Measurements from ENCODE around the gene TNIK. TPM values are rescaled to one million over a fixed set of nuclear protein-coding genes. Genes with fewer than 3 reads are reported as not detected.

TNIK gene
- total RNA-seq, 1 donor from 2014 or later = 9.3 TPM

GRCh38 chr3:171086914-171087313 lies 373.3 kb downstream of the TNIK start:
- peaks cover 14% of the 10 kb centered on the region for H3K4me1 Mint-ChIP-seq
- no peaks in the 10 kb centered on the region for H3K36me3 Mint-ChIP-seq
- no peak overlapping the region for H3K4me3 Mint-ChIP-seq
- no peak overlapping the region for H3K27ac Mint-ChIP-seq
- no peaks in the 10 kb centered on the region for H3K9me3 Mint-ChIP-seq
- no peak for DNase-seq (ENCODE audit: low spot score in 2 of 2, unreplicated experiment in 2 of 2)
- H3K27me3 Mint-ChIP-seq (ENCODE audit: low read depth) = no peaks in the 10 kb centered on the region
- TF ChIP-seq, protein P1, sequence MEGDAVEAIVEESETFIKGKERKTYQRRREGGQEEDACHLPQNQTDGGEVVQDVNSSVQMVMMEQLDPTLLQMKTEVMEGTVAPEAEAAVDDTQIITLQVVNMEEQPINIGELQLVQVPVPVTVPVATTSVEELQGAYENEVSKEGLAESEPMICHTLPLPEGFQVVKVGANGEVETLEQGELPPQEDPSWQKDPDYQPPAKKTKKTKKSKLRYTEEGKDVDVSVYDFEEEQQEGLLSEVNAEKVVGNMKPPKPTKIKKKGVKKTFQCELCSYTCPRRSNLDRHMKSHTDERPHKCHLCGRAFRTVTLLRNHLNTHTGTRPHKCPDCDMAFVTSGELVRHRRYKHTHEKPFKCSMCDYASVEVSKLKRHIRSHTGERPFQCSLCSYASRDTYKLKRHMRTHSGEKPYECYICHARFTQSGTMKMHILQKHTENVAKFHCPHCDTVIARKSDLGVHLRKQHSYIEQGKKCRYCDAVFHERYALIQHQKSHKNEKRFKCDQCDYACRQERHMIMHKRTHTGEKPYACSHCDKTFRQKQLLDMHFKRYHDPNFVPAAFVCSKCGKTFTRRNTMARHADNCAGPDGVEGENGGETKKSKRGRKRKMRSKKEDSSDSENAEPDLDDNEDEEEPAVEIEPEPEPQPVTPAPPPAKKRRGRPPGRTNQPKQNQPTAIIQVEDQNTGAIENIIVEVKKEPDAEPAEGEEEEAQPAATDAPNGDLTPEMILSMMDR (IDR thresholded peaks at IDR 0.05; ENCODE audit: unreplicated experiment) = no peak

GRCh38 chr3:171077261-171077660 lies 382.9 kb downstream of the TNIK start:
- H3K4me1 Mint-ChIP-seq = no peaks in the 10 kb centered on the region
- no peaks in the 10 kb centered on the region for H3K27me3 Mint-ChIP-seq (ENCODE audit: low read depth)
- H3K4me3 Mint-ChIP-seq = no peak overlapping the region
- no peak overlapping the region for H3K27ac Mint-ChIP-seq
- no peaks in the 10 kb centered on the region for H3K36me3 Mint-ChIP-seq
- H3K9me3 Mint-ChIP-seq = peaks cover 4% of the 10 kb centered on the region
- DNase-seq (ENCODE audit: low spot score in 2 of 2, unreplicated experiment in 2 of 2) = no peak
- TF ChIP-seq, protein P1 (IDR thresholded peaks at IDR 0.05; ENCODE audit: unreplicated experiment) = no peak

DNA sequence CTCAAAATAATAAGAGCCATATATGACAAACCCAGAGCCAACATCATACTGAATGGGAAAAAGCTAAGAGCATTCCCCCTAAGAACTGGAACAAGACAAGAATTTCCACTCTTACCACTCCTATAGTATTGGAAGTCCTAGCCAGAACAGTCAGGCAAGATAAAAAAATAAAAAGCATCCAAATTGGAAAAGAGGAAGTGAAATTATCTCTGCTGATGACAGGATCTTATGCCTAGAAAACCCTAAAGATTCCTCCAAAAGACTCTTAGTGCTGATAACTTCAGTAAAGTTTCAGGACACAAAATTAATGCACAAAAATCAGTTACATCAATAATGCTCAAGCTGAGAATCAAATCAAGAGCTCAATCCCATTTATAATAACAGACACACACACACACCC lies 387.8 kb downstream of the TNIK start:
- Mint-ChIP-seq H3K4me1 (peaks cover 3% of the 10 kb centered on the region), H3K4me3 (no peak overlapping the region), H3K9me3 (peaks cover 4% of the 10 kb centered on the region), H3K27me3 (ENCODE audit: low read depth) (no peaks in the 10 kb centered on the region), H3K36me3 (no peaks in the 10 kb centered on the region), H3K27ac (no peak overlapping the region)
- TF ChIP-seq, protein P1 (IDR thresholded peaks at IDR 0.05; ENCODE audit: unreplicated experiment) = no peak
- no peak for DNase-seq (ENCODE audit: low spot score in 2 of 2, unreplicated experiment in 2 of 2)

DNA sequence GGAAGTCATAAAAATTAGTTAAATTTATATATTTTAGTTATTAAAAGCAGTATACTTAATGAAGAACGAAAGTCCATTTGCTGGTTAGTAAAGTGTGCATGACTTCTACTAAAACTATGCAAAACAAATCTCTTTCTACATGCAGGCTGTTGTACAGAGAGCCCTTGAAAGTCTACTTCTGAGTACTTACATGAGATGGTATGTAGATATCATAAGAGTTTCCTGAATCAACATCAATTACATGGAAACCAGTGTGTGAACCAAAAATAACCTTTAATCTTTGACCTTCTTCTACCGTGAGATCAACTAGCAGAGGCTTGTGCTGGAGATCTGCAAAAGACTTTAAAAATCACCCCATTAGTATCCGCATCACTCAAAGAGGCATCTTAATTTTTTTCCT lies 391.5 kb downstream of the TNIK start:
- Mint-ChIP-seq H3K4me3 (no peak overlapping the region), H3K27ac (no peak overlapping the region), H3K9me3 (peaks cover 4% of the 10 kb centered on the region), H3K36me3 (no peaks in the 10 kb centered on the region), H3K27me3 (ENCODE audit: low read depth) (no peaks in the 10 kb centered on the region), H3K4me1 (peaks cover 3% of the 10 kb centered on the region)
- DNase-seq (ENCODE audit: low spot score in 2 of 2, unreplicated experiment in 2 of 2) = no peak
- TF ChIP-seq, protein P1 (IDR thresholded peaks at IDR 0.05; ENCODE audit: unreplicated experiment) = no peak

DNA sequence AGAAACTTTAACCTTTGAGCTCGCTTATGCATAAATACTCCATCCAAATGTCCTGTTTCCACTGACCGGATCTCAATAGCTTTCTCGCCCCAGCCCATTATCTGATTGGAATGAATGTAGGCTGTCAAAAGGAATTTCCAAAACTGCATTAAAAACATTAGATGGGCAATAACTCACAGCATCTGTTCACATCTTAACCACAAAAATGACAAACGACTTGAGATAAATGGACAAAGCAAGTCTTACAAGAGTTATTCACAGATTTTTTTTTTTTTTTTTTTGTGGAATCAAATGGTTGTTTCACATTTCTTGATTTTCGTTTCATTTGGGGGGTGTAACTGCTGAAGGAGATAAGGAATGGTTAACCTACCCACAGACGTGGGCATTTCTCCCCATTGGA lies 394.0 kb downstream of the TNIK start:
- Mint-ChIP-seq H3K4me1 (peaks cover 3% of the 10 kb centered on the region), H3K36me3 (no peaks in the 10 kb centered on the region), H3K9me3 (no peaks in the 10 kb centered on the region), H3K27ac (no peak overlapping the region), H3K4me3 (no peak overlapping the region), H3K27me3 (ENCODE audit: low read depth) (no peaks in the 10 kb centered on the region)
- TF ChIP-seq, protein P1 (IDR thresholded peaks at IDR 0.05; ENCODE audit: unreplicated experiment) = no peak
- DNase-seq (ENCODE audit: low spot score in 2 of 2, unreplicated experiment in 2 of 2) = no peak

- no peak overlapping the region for H3K4me3 Mint-ChIP-seq
- H3K36me3 Mint-ChIP-seq = no peaks in the 10 kb centered on the region
- DNase-seq (ENCODE audit: low spot score in 2 of 2, unreplicated experiment in 2 of 2) = no peak
- TF ChIP-seq, protein P1 (IDR thresholded peaks at IDR 0.05; ENCODE audit: unreplicated experiment) = no peak
- no peak overlapping the region for H3K27ac Mint-ChIP-seq
- H3K9me3 Mint-ChIP-seq = no peaks in the 10 kb centered on the region
- peaks cover 3% of the 10 kb centered on the region for H3K4me1 Mint-ChIP-seq
- no peaks in the 10 kb centered on the region for H3K27me3 Mint-ChIP-seq (ENCODE audit: low read depth)
Measured at GRCh38 chr3:171065732-171066131, 394.5 kb downstream of the TNIK start.

All from mesothelial cell of epicardium (in vitro differentiated cells).